BLaER1 treated with 17β-estradiol and CSF1 and Interleukin-3, amounts not matched to agents 10 nM and 100 nM (cell line): ENCODE results near the gene ZNF737.
"Not testable (repeated sequence)": the region's sequence is repeated elsewhere in the genome, so short reads cannot be mapped to it uniquely, and the experiment has no call there.

Experiments
- H3K27ac ChIP-seq, 11 experiments: shearing (Covaris generic); formaldehyde crosslinking; 2 replicates each; pipeline ENCODE4 v1.8.1; 2022
- H3K27me3 ChIP-seq, 11 experiments: shearing (Covaris generic); formaldehyde crosslinking; 2 replicates each; pipeline ENCODE4 v1.8.1; 2022
- H3K36me3 ChIP-seq, 11 experiments: shearing (Covaris generic); formaldehyde crosslinking; 2 replicates each; pipeline ENCODE4 v1.8.1; 2022
- H3K4me1 ChIP-seq, 10 experiments: shearing (Covaris generic); formaldehyde crosslinking; 2 replicates each; pipeline ENCODE4 v1.8.1; 2022
- H3K4me2 ChIP-seq, 11 experiments: shearing (Covaris generic); formaldehyde crosslinking; 2 replicates each; pipeline ENCODE4 v1.8.1; 2022
- H3K4me3 ChIP-seq, 10 experiments: shearing (Covaris generic); formaldehyde crosslinking; 2 replicates each; pipeline ENCODE4 v1.8.1; 2022
- H3K9ac ChIP-seq, 11 experiments: shearing (Covaris generic); formaldehyde crosslinking; 2 replicates each; pipeline ENCODE4 v1.8.1; 2022
- H3K9me3 ChIP-seq, 11 experiments: shearing (Covaris generic); formaldehyde crosslinking; replicated peaks in 1 of 11; 2 replicates each; pipeline ENCODE4 v1.8.1; 2022
- H4K20me1 ChIP-seq, 11 experiments: shearing (Covaris generic); formaldehyde crosslinking; 2 replicates each; pipeline ENCODE4 v1.8.1; 2022
- Cebpa-rat ChIP-seq, 11 experiments: shearing (Covaris generic); IDR thresholded peaks; 2 replicates each; pipeline ENCODE4 v1.8.1; 2022

The ZNF737 gene

GRCh38 chr19:20565321-20566018, at the start of gene ZNF737:
Gene ZNF737 (minus strand): TSS chr19:20565781. CDS start chr19:20565640, 141 bp downstream.
- H3K4me3 ChIP-seq: peak within 1 kb of the TSS; percentile 68 to 88 (median 76)
- peaks cover 84 to 91% (median 86%) of the 10 kb centered on the region in 11 experiments for H3K9me3 ChIP-seq

GRCh38 chr19:20614971-20615370, 49.4 kb upstream of the ZNF737 start:
- H4K20me1 ChIP-seq, H3K36me3 ChIP-seq, H3K9ac ChIP-seq, H3K4me1 ChIP-seq, H3K4me2 ChIP-seq, H3K27ac ChIP-seq, H3K27me3 ChIP-seq, H3K4me3 ChIP-seq: not testable (repeated sequence)
- H3K9me3 ChIP-seq: peaks cover 15 to 73% (median 35%) of the 10 kb centered on the region in 11 experiments

More at GRCh38 chr19:20565321-20566018, at the start of gene ZNF737:
- H4K20me1 ChIP-seq: peaks cover 0 to 4% (median 0%) of the 10 kb centered on the region in 11 experiments; a peak in 1 of 22 replicates
- peak within 1 kb of the TSS; percentile 85 to 98 (median 94) for H3K9ac ChIP-seq
- peaks cover 39 to 45% (median 40%) of the 10 kb centered on the region in 11 experiments for H3K36me3 ChIP-seq
- H3K4me2 ChIP-seq: peak within 1 kb of the TSS; percentile 68 to 89 (median 79)
- H3K4me1 ChIP-seq: peaks cover 0 to 9% (median 5%) of the 10 kb centered on the region in 10 experiments; a peak in 10 of 20 replicates
- TF ChIP-seq Cebpa-rat (IDR thresholded peaks at IDR 0.05): no peak
- H3K27ac ChIP-seq: peak within 1 kb of the TSS; percentile 85 to 98 (median 95)
- H3K27me3 ChIP-seq: no peaks in the 10 kb centered on the region

DNA sequence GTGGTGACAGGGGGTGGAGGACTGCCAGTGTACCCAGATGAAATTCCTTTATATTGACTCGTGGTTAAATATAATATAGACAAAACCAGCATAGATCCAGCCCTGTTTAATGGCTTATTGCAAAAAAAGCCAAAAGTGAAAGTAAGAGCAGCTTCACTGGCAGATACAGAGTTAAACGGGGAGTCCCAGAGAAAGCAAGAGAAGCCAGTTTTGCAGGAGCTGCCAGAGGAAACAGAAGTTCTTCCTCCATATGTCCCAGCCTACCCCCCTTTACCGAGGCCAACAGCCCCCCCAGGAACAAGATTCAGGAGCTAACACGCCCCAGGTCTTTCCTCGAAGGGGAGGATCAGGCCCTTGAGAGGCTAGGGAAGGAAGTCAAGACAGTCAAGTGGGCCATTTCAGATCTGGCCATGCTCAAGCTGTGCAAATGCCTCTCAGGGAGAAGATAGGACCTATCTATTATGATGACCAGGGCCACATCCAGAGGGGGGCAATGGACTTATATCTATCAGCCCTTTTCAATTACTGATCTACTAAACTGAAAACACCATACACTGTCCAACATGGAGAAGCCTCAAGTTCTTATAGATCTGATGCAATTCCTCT, 47.2 kb upstream of the ZNF737 start:
- no peaks in the 10 kb centered on the region for H3K27me3 ChIP-seq
- TF ChIP-seq Cebpa-rat (IDR thresholded peaks at IDR 0.05): no peak
- peak overlapping the region in 1 of 11 experiments; percentile 17; a peak in 2 of 22 replicates for H3K4me2 ChIP-seq
- H4K20me1 ChIP-seq: no peaks in the 10 kb centered on the region
- H3K9ac ChIP-seq: no peak overlapping the region
- H3K36me3 ChIP-seq: no peaks in the 10 kb centered on the region
- H3K4me1 ChIP-seq: no peaks in the 10 kb centered on the region
- no peak overlapping the region for H3K4me3 ChIP-seq
- H3K27ac ChIP-seq: peak overlapping the region in 1 of 11 experiments; percentile 32; a peak in 1 of 22 replicates
- H3K9me3 ChIP-seq: peaks cover 16 to 77% (median 40%) of the 10 kb centered on the region in 11 experiments

DNA sequence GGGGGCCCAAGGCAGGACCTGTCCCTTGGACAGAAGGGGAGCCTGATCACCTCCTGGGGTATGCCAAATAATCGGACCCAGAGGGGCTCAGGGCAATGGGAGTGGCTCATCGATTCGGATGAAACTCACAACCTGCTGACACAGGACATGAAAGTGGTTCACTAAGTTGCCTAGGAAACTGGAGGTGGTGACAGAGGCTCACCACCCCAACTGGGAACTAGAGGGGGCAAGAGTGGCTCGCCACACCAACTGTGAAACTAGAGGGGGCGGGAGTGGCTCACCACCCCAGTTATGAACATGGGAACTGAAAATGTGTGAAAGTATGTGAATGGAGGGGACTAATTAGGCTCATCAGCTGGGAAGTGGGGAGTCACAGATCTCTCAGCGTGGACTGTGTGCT, 46.3 kb upstream of the ZNF737 start:
- H3K4me2 ChIP-seq: no peak overlapping the region
- no peak for TF ChIP-seq Cebpa-rat (IDR thresholded peaks at IDR 0.05)

GRCh38 chr19:20607943-20608342, 42.4 kb upstream of the ZNF737 start:
- Histone ChIP-seq H3K9ac (no peak overlapping the region), H3K27ac (no peak overlapping the region), H3K4me1 (no peaks in the 10 kb centered on the region), H3K4me2 (no peak overlapping the region), H4K20me1 (no peaks in the 10 kb centered on the region), H3K4me3 (no peak overlapping the region), H3K9me3 (peaks cover 33 to 85% (median 61%) of the 10 kb centered on the region in 11 experiments), H3K27me3 (no peaks in the 10 kb centered on the region), H3K36me3 (no peaks in the 10 kb centered on the region)
- no peak for TF ChIP-seq Cebpa-rat (IDR thresholded peaks at IDR 0.05)

More for the DNA sequence above, 46.3 kb upstream of the ZNF737 start:
- Histone ChIP-seq H3K4me1 (no peaks in the 10 kb centered on the region), H4K20me1 (no peaks in the 10 kb centered on the region), H3K36me3 (no peaks in the 10 kb centered on the region), H3K9me3 (peaks cover 16 to 85% (median 39%) of the 10 kb centered on the region in 11 experiments), H3K9ac (no peak overlapping the region), H3K27me3 (no peaks in the 10 kb centered on the region), H3K4me3 (no peak overlapping the region), H3K27ac (no peak overlapping the region)

DNA sequence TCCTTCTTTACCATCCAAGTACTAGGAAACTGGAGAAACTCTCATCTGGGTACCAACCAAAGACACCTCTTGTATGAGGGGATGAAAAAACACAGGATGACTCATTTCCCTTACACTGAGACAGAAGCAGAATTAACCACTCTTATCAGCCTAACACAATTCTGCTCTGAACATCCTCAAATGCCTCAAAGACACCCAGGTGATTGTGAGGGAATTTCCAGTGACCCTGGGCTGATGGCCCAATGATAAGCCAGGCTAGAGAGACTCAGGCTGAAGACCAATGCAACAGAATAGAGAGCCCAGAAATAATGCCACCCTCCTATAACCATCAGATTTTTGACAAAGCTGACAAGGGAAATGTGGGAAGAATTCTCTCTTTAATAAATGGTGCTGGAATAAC, 7.0 kb downstream of the ZNF737 start:
- no peak overlapping the region for H3K9ac ChIP-seq
- H3K27ac ChIP-seq: no peak overlapping the region
- no peak overlapping the region for H3K4me2 ChIP-seq
- H3K4me3 ChIP-seq: peak overlapping the region in 8 of 10 experiments; percentile 0 to 48 (median 36); a peak in 9 of 20 replicates
- peaks cover 99 to 100% (median 100%) of the 10 kb centered on the region in 11 experiments for H3K9me3 ChIP-seq
- peaks cover 0 to 4% (median 0%) of the 10 kb centered on the region in 11 experiments; a peak in 1 of 22 replicates for H4K20me1 ChIP-seq
- no peaks in the 10 kb centered on the region for H3K27me3 ChIP-seq
- H3K4me1 ChIP-seq: no peaks in the 10 kb centered on the region
- H3K36me3 ChIP-seq: peaks cover 97 to 100% (median 99%) of the 10 kb centered on the region in 11 experiments
- TF ChIP-seq Cebpa-rat (IDR thresholded peaks at IDR 0.05): no peak

DNA sequence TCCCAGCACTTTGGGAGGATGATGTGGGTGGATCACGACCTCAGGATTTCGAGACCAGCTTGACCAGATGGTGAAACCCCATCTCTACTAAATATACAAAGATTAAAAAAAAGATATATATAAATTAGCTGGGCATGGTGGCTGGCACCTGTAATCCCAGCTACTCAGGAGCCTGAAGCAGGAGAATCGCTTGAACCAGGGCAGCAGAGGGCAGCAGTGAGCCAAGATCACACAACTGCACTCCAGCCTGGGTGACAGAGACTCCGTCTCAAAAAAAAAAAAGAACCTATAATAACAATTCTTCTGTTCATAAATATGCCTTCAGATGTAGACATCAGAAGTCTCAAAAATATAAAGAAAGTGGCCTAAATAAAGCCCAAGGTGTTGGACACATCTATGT, 7.6 kb downstream of the ZNF737 start:
- no peak overlapping the region for H3K27ac ChIP-seq
- H3K9me3 ChIP-seq: peaks cover 99 to 100% (median 100%) of the 10 kb centered on the region in 11 experiments
- no peak overlapping the region for H3K4me2 ChIP-seq
- no peak for TF ChIP-seq Cebpa-rat (IDR thresholded peaks at IDR 0.05)
- no peak overlapping the region for H3K9ac ChIP-seq
- peaks cover 97 to 100% (median 99%) of the 10 kb centered on the region in 11 experiments for H3K36me3 ChIP-seq
- H3K4me1 ChIP-seq: no peaks in the 10 kb centered on the region
- H4K20me1 ChIP-seq: peaks cover 0 to 4% (median 0%) of the 10 kb centered on the region in 11 experiments; a peak in 1 of 22 replicates
- H3K27me3 ChIP-seq: no peaks in the 10 kb centered on the region
- peak overlapping the region in 9 of 10 experiments; percentile 5 to 48 (median 32); a peak in 12 of 20 replicates for H3K4me3 ChIP-seq

DNA sequence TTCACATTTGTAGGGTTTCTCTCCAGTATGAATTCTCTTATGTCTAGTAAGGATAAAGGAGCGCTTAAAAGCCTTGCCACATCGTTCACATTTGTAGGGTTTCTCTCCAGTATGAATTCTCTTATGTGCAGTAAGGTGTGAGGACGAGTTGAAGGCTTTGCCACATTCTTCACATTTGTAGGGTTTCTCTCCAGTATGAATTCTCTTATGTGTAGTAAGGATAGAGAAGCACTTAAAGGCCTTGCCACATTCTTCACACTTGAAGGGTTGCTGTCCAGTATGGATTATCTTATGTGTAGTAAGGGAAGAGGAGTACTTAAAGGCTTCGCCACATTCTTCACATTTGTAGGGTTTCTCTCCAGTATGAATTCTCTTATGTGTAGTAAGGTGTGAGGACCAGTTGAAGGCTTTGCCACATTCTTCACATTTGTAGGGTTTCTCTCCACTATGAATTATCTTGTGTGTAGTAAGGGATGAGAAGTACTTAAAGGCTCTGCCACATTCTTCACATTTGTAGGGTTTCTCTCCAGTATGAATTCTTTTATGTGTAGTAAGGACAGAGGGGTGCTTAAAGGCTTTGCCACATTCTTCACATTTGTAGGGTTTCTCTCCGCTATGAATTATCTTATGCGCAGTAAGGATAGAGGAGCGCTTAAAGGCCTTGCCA, 20.8 kb downstream of the ZNF737 start:
- H3K9ac ChIP-seq, H3K27me3 ChIP-seq, H3K4me2 ChIP-seq, H4K20me1 ChIP-seq, H3K4me1 ChIP-seq, H3K27ac ChIP-seq: not testable (repeated sequence)
- Histone ChIP-seq H3K36me3 (peaks cover 91 to 100% (median 100%) of the 10 kb centered on the region in 11 experiments), H3K9me3 (peaks cover 100% of the 10 kb centered on the region in 11 experiments), H3K4me3 (peak overlapping the region; percentile 25 to 57 (median 46); a peak in 18 of 20 replicates)

DNA sequence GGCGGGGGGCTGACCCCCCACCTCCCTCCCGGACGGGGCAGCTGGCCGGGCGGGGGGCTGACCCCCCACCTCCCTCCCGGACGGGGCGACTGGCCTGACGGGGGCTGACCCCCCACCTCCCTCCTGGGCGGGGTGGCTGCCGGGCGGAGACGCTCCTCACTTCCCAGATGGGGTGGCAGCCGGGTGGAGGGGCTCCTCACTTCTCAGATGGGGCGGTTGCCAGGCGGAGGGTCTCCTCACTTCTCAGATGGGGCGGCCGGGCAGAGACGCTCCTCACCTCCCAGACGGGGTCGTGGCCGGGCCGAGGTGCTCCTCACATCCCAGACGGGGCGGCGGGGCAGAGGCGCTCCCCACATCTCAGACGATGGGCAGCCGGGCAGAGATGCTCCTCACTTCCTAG, 35.3 kb downstream of the ZNF737 start:
- H3K4me3 ChIP-seq, H3K4me1 ChIP-seq, H4K20me1 ChIP-seq: not testable (repeated sequence)

More for the DNA sequence above, 35.3 kb downstream of the ZNF737 start:
- Histone ChIP-seq H3K36me3 (peaks cover 45 to 69% (median 55%) of the 10 kb centered on the region in 11 experiments), H3K9me3 (peaks cover 78 to 100% (median 90%) of the 10 kb centered on the region in 11 experiments)
- not testable (repeated sequence) for H3K4me2 ChIP-seq, H3K27me3 ChIP-seq, H3K27ac ChIP-seq, H3K9ac ChIP-seq
